ENCODE data around the gene ZNF385B.

ZNF385B gene

GRCh38 chr2:179729966-179730365 is 131.4 kb downstream of the ZNF385B start:
- no peak for DNase-seq

GRCh38 chr2:179726461-179727180 is 134.8 kb downstream of the ZNF385B start:
- DNase-seq: no peak

- no peak for DNase-seq
Measured at GRCh38 chr2:179724403-179724802, 137.0 kb downstream of the ZNF385B start.

GRCh38 chr2:179720173-179720772 is 141.1 kb downstream of the ZNF385B start:
- DNase-seq: no peak

- no peak for DNase-seq
Measured at GRCh38 chr2:179715871-179716270, 145.5 kb downstream of the ZNF385B start.

GRCh38 chr2:179715196-179715595 is 146.2 kb downstream of the ZNF385B start:
- DNase-seq: no peak

GRCh38 chr2:179712825-179713224 is 148.6 kb downstream of the ZNF385B start:
- DNase-seq: no peak

GRCh38 chr2:179711375-179711774 is 150.0 kb downstream of the ZNF385B start:
- no peak for DNase-seq

GRCh38 chr2:179703702-179704101 is 157.7 kb downstream of the ZNF385B start:
- no peak for DNase-seq

- DNase-seq: no peak
Measured at GRCh38 chr2:179702912-179703311, 158.5 kb downstream of the ZNF385B start.

- no peak for DNase-seq
Measured at GRCh38 chr2:179701524-179702110, 159.8 kb downstream of the ZNF385B start.

- DNase-seq: no peak
Measured at GRCh38 chr2:179695486-179695885, 165.9 kb downstream of the ZNF385B start.

GRCh38 chr2:179694963-179695362 is 166.4 kb downstream of the ZNF385B start:
- no peak for DNase-seq

GRCh38 chr2:179692610-179693009 is 168.8 kb downstream of the ZNF385B start:
- no peak for DNase-seq

GRCh38 chr2:179692043-179692442 is 169.4 kb downstream of the ZNF385B start:
- DNase-seq: no peak

- no peak for DNase-seq
Measured at GRCh38 chr2:179691235-179691634, 170.2 kb downstream of the ZNF385B start.

- DNase-seq: no peak
Measured at GRCh38 chr2:179686718-179687342, 174.6 kb downstream of the ZNF385B start.

- DNase-seq: no peak
Measured at GRCh38 chr2:179686069-179686468, 175.3 kb downstream of the ZNF385B start.

- DNase-seq: no peak
Measured at GRCh38 chr2:179685146-179685545, 176.3 kb downstream of the ZNF385B start.

GRCh38 chr2:179682756-179683155 is 178.7 kb downstream of the ZNF385B start:
- DNase-seq: no peak

GRCh38 chr2:179677746-179678505 is 183.5 kb downstream of the ZNF385B start:
- DNase-seq: no peak

GRCh38 chr2:179677077-179677688 is 184.2 kb downstream of the ZNF385B start:
- no peak for DNase-seq

GRCh38 chr2:179675435-179675834 is 186.0 kb downstream of the ZNF385B start:
- no peak for DNase-seq

Measured in CD4-positive, alpha-beta T cell treated with Interleukin-17A for 1 hour (primary cell).